Suprapubic skin (tissue), 4 donors: Measurements from ENCODE around the gene PYROXD2.

Experiments used
- POLR2A ChIP-seq, 2 donors: fragments of 450-650 bp; IDR thresholded peaks; one replicate each; pipeline ENCODE4 v1.6.1; 2017; ENCODE audit warnings: antibody characterized with exemption in 2 of 2, mild to moderate bottlenecking in 2 of 2, moderate library complexity in 2 of 2
- POLR2AphosphoS5 ChIP-seq, 3 donors: sonication (generic); formaldehyde crosslinking; IDR thresholded peaks; one replicate each; pipeline ENCODE4 v1.6.1; 2017; ENCODE audit warnings: antibody characterized with exemption in 3 of 3
- TF ChIP-seq, protein P1 (sequence below), 2 donors: fragments of 200-600 bp in 1 of 2; fragments of 450-650 bp in 1 of 2; sonication (generic) in 1 of 2; IDR thresholded peaks; one replicate each; pipeline ENCODE4 v1.5.1; 2016 to 2019; ENCODE audit warnings: antibody characterized with exemption in 2 of 2, mild to moderate bottlenecking in 1 of 2, moderate library complexity in 1 of 2

DNA sequence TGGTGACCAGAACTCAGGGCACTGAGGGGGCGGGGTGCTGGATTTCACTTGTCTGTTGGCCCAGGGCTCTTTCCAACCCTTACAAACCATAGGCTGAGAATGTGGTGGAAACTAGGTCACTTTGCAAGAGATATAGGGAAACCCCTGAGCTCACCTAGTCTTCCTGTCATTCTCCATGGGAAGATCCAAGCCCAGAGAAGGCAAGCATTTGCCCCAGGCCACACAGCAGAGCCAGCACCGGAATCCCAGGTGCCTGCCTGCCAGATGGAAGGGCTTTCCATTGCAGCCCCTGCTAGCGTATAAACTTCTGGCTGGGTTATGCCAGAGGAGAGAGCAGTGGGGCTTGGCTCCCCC, 427 bp downstream of the PYROXD2 start:
- TF ChIP-seq POLR2A (IDR thresholded peaks at IDR 0.05), result no peak
- TF ChIP-seq, protein P1, sequence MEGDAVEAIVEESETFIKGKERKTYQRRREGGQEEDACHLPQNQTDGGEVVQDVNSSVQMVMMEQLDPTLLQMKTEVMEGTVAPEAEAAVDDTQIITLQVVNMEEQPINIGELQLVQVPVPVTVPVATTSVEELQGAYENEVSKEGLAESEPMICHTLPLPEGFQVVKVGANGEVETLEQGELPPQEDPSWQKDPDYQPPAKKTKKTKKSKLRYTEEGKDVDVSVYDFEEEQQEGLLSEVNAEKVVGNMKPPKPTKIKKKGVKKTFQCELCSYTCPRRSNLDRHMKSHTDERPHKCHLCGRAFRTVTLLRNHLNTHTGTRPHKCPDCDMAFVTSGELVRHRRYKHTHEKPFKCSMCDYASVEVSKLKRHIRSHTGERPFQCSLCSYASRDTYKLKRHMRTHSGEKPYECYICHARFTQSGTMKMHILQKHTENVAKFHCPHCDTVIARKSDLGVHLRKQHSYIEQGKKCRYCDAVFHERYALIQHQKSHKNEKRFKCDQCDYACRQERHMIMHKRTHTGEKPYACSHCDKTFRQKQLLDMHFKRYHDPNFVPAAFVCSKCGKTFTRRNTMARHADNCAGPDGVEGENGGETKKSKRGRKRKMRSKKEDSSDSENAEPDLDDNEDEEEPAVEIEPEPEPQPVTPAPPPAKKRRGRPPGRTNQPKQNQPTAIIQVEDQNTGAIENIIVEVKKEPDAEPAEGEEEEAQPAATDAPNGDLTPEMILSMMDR (IDR thresholded peaks at IDR 0.05), result no peak
- no peak for TF ChIP-seq POLR2AphosphoS5 (IDR thresholded peaks at IDR 0.05)
